SU-DHL-6 (cell line): Measurements from ENCODE around the gene RORB.

ENCODE experiments used
- H2AFZ ChIP-seq: fragments of 200-600 bp; sonication (generic); 2 replicates; pipeline ENCODE4 v1.6.1; 2014; ENCODE audit warnings: low read depth, mild to moderate bottlenecking, moderate library complexity, mixed read lengths, antibody characterized with exemption, low read length; ENCODE audit not compliant: severe bottlenecking
- H3F3A ChIP-seq: fragments of 200-600 bp; shearing (Covaris generic); 2 replicates; pipeline ENCODE4 v1.6.0; 2016; ENCODE audit warnings: antibody characterized with exemption, mild to moderate bottlenecking; ENCODE audit not compliant: insufficient read depth
- H3K27ac ChIP-seq: fragments of 200-600 bp; sonication (generic); 2 replicates; pipeline ENCODE4 v1.5.1; 2016; ENCODE audit warnings: low read depth, mild to moderate bottlenecking, low read length, moderate library complexity, mixed read lengths
- H3K27me3 ChIP-seq: fragments of 200-600 bp; sonication (generic), shearing (Covaris generic); 2 replicates; pipeline ENCODE4 v1.6.0; 2014; ENCODE audit warnings: mild to moderate bottlenecking, low read length
- H3K36me3 ChIP-seq: fragments of 200-600 bp; sonication (generic); 2 replicates; pipeline ENCODE4 v1.6.1; 2014; ENCODE audit warnings: mild to moderate bottlenecking, low read length, mixed read lengths
- H3K4me2 ChIP-seq: fragments of 300-600, 200-600 bp; shearing (Covaris generic), sonication (generic); 2 replicates; pipeline ENCODE4 v1.6.0; 2014; ENCODE audit warnings: low read length, low read depth, mild to moderate bottlenecking; ENCODE audit not compliant: poor library complexity, severe bottlenecking
- H3K4me3 ChIP-seq: fragments of 200-600 bp; sonication (generic); 2 replicates; pipeline ENCODE4 v1.5.1; 2014; ENCODE audit warnings: antibody characterized with exemption, low read length, mild to moderate bottlenecking, mixed read lengths; ENCODE audit not compliant: insufficient read depth, poor library complexity, severe bottlenecking
- H3K79me2 ChIP-seq: fragments of 200-600 bp; sonication (generic); 2 replicates; pipeline ENCODE4 v1.6.1; 2014; ENCODE audit warnings: mild to moderate bottlenecking, low read length, moderate library complexity; ENCODE audit not compliant: insufficient read depth
- H3K9ac ChIP-seq: fragments of 200-600 bp; sonication (generic); 2 replicates; pipeline ENCODE4 v1.7.0; 2014; ENCODE audit warnings: mild to moderate bottlenecking, low read length
- H3K9me2 ChIP-seq: fragments of 200-600 bp; sonication (generic); replicated peaks from 2 replicates; pipeline ENCODE4 v1.6.1; 2014; ENCODE audit warnings: low read length; ENCODE audit not compliant: insufficient read depth
- H3K9me3 ChIP-seq: fragments of 200-600 bp; sonication (generic); 2 replicates; pipeline ENCODE4 v1.6.1; 2014; ENCODE audit warnings: low read length, mixed read lengths; ENCODE audit not compliant: insufficient read depth
- H4K20me1 ChIP-seq: fragments of 200-600 bp; sonication (generic); 2 replicates; pipeline ENCODE4 v1.6.1; 2014; ENCODE audit warnings: low read depth, mild to moderate bottlenecking, antibody characterized with exemption, low read length, moderate library complexity, mixed read lengths
- CTCF ChIP-seq: fragments of 200-600 bp; sonication (generic); IDR thresholded peaks from one replicate; pipeline ENCODE4 v1.5.1; 2017; ENCODE audit warnings: antibody characterized with exemption, mild to moderate bottlenecking, low read length, moderate library complexity; ENCODE audit not compliant: insufficient read depth, poor library complexity, severe bottlenecking
- EZH2phosphoT487 ChIP-seq: fragments of 200-600 bp; sonication (generic), shearing (Covaris generic); conservative IDR thresholded peaks from 2 replicates; pipeline ENCODE4 v1.6.1; 2018; ENCODE audit warnings: mild to moderate bottlenecking, antibody characterized with exemption, low read length, moderate library complexity, mixed read lengths

Gene RORB

DNA sequence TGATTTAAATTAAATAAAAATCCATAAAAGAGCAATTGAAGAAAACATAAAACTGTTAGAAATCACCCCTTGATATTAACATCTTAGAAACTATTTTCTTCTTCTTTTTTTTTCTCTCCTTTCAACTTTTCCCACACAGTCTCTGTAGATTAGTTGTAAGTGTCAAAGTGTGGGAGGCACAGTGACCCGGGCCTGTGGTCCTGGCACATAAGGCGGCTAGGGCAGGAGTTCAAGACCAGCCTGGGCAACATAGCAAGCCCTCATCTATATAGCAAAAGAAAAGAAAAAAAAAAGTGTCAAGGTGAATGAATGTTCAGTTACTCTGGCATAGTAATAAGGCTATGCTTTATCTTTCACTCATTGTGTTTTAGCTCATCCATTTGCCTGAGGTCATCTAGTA lies 14.2 kb downstream of the RORB start:
- no peaks in the 10 kb centered on the region for H3F3A ChIP-seq
- no peak overlapping the region for H3K4me2 ChIP-seq
- TF ChIP-seq EZH2phosphoT487 = no peak
- TF ChIP-seq CTCF = no peak
- 0 out of 2 replicates have a peak, but pooled peaks cover 3% of the 10 kb centered on the region for H4K20me1 ChIP-seq
- H3K9me3 ChIP-seq = no peaks in the 10 kb centered on the region
- H3K9me2 ChIP-seq = no peaks in the 10 kb centered on the region
- no peak overlapping the region for H3K4me3 ChIP-seq
- H3K79me2 ChIP-seq = no peaks in the 10 kb centered on the region
- H2AFZ ChIP-seq = no peak overlapping the region
- no peak overlapping the region for H3K9ac ChIP-seq
- no peaks in the 10 kb centered on the region for H3K27me3 ChIP-seq
- H3K36me3 ChIP-seq = no peaks in the 10 kb centered on the region
- H3K27ac ChIP-seq = no peak overlapping the region

DNA sequence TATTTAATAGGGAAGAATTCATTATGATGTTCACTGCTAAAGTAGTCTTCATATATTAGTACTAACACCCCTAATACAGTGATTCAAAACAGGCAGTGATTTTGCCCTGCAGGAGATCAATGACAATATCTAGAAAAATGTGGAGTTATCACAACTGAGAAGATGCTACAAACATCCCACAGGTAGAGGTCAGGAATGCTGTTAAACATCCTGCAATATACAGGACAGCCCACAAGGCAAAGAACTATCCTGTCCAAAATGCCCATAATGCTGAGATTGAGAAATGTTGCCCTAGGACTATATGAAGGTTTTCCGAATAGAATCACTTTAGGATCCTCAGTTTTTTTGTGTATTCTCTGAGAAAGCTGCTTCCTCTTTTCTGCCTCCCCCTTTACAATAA lies 15.3 kb downstream of the RORB start:
- Histone ChIP-seq H3K9me2 (no peaks in the 10 kb centered on the region), H3F3A (no peaks in the 10 kb centered on the region), H3K27me3 (no peaks in the 10 kb centered on the region), H3K27ac (no peak overlapping the region), H3K4me3 (no peak overlapping the region), H3K36me3 (no peaks in the 10 kb centered on the region), H3K4me2 (no peak overlapping the region), H3K9me3 (no peaks in the 10 kb centered on the region), H4K20me1 (0 out of 2 replicates have a peak, but pooled peaks cover 3% of the 10 kb centered on the region), H3K79me2 (no peaks in the 10 kb centered on the region), H2AFZ (no peak overlapping the region), H3K9ac (no peak overlapping the region)
- TF ChIP-seq CTCF (no peak), EZH2phosphoT487 (no peak)

DNA sequence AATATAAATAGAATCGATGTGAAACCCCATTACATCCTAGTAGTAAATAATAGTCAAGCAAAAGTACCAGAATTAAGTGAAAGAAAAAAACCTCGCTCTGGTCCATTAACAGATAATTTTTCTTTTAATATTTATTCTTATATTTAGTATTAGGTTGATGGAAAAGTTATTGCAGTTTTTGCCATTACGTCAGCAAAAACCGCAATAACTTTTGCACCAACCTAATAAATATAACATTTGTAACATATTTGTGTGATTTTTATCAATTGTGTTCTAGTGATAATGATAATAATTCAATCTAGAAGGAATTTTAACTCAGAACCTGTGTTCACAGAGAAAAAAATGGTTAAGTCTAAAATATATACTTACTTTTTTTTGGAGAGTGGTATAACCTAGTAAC lies 16.1 kb downstream of the RORB start:
- TF ChIP-seq EZH2phosphoT487 = no peak
- no peak for TF ChIP-seq CTCF

DNA sequence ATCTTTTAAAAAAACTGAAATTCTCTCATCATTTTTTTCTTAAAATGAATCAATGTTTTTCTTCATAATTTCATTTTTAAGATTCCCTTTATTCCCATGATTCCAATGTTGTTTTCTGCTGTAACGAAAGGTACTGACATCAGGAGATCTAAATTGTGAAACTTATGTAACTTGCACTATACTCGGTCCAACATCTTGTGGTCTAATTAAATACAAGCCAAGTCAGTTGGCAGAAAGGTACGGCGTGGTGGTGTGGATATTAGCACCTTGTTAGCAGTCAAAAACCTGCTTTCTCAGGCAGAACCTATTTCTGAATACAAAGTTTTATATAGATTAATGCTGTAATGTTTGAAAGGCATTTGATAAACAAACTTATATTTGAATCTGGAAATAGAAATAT lies 20.1 kb downstream of the RORB start:
- TF ChIP-seq EZH2phosphoT487 (no peak), CTCF (no peak)
- H3K36me3 ChIP-seq = no peaks in the 10 kb centered on the region

More for the DNA sequence above, 16.1 kb downstream of the RORB start:
- Histone ChIP-seq H2AFZ (no peak overlapping the region), H3K79me2 (no peaks in the 10 kb centered on the region), H3K4me2 (no peak overlapping the region), H3K27me3 (no peaks in the 10 kb centered on the region), H3K9me3 (no peaks in the 10 kb centered on the region), H4K20me1 (0 out of 2 replicates have a peak, but pooled peaks cover 3% of the 10 kb centered on the region), H3K27ac (no peak overlapping the region), H3K9ac (no peak overlapping the region), H3K36me3 (no peaks in the 10 kb centered on the region), H3K9me2 (no peaks in the 10 kb centered on the region), H3F3A (no peaks in the 10 kb centered on the region), H3K4me3 (no peak overlapping the region)

More for the DNA sequence above, 20.1 kb downstream of the RORB start:
- Histone ChIP-seq H3K4me3 (no peak overlapping the region), H3K79me2 (no peaks in the 10 kb centered on the region), H3K27ac (no peak overlapping the region), H3K4me2 (no peak overlapping the region), H3K9ac (no peak overlapping the region), H2AFZ (no peak overlapping the region), H3K9me3 (no peaks in the 10 kb centered on the region), H3K27me3 (no peaks in the 10 kb centered on the region), H3F3A (no peaks in the 10 kb centered on the region), H4K20me1 (no peaks in the 10 kb centered on the region), H3K9me2 (no peaks in the 10 kb centered on the region)
